ENCODE measurements around the gene FAM200C. TPM values are rescaled to one million over a fixed set of nuclear protein-coding genes. Genes with fewer than 3 reads are reported as not detected.

Gene FAM200C
- total RNA-seq, 1 donor from 2014 or later = 3.2 TPM

GRCh38 chr5:160419458-160420330 is 19.8 kb upstream of the FAM200C start:
- peak in 1 of 2 donors; percentile 47 for DNase-seq (ENCODE audit: low read depth in 2 of 2)

GRCh38 chr5:160418561-160419457 is 19.0 kb upstream of the FAM200C start, which contains the start of gene SLU7:
SLU7 (minus strand) TSS chr5:160419081; CDS start chr5:160415294, 3,787 bp downstream.
- DNase-seq (ENCODE audit: low read depth in 2 of 2) = peak; percentile 98

GRCh38 chr5:160398806-160399205 is 1.0 kb downstream of the FAM200C start:
- peak in 1 of 2 donors; percentile 23 for DNase-seq (ENCODE audit: low read depth in 2 of 2)

- DNase-seq (ENCODE audit: low read depth in 2 of 2) = no peak
These were observed 2.4 kb downstream of the FAM200C start for GRCh38 chr5:160397492-160397891.

- DNase-seq (ENCODE audit: low read depth in 2 of 2) = no peak
These were observed 4.7 kb downstream of the FAM200C start for GRCh38 chr5:160395111-160395510.

GRCh38 chr5:160390787-160391696 is 8.8 kb downstream of the FAM200C start:
- DNase-seq (ENCODE audit: low read depth in 2 of 2) = peak; percentile 31 to 48

- DNase-seq (ENCODE audit: low read depth in 2 of 2) = no peak
These were observed 12.4 kb downstream of the FAM200C start for GRCh38 chr5:160387445-160387844.

- DNase-seq (ENCODE audit: low read depth in 2 of 2) = no peak
These were observed 14.4 kb downstream of the FAM200C start for GRCh38 chr5:160385496-160385895.

GRCh38 chr5:160384681-160385080 is 15.2 kb downstream of the FAM200C start:
- DNase-seq (ENCODE audit: low read depth in 2 of 2) = no peak

GRCh38 chr5:160382346-160382745 is 17.5 kb downstream of the FAM200C start:
- DNase-seq (ENCODE audit: low read depth in 2 of 2) = no peak

GRCh38 chr5:160380041-160380440 is 19.8 kb downstream of the FAM200C start:
- DNase-seq (ENCODE audit: low read depth in 2 of 2) = no peak

- no peak for DNase-seq (ENCODE audit: low read depth in 2 of 2)
These were observed 20.3 kb downstream of the FAM200C start for GRCh38 chr5:160379511-160379910.

GRCh38 chr5:160378330-160378729 is 21.5 kb downstream of the FAM200C start:
- no peak for DNase-seq (ENCODE audit: low read depth in 2 of 2)

GRCh38 chr5:160377651-160378050 is 22.2 kb downstream of the FAM200C start:
- no peak for DNase-seq (ENCODE audit: low read depth in 2 of 2)

GRCh38 chr5:160376416-160376815 is 23.4 kb downstream of the FAM200C start:
- DNase-seq (ENCODE audit: low read depth in 2 of 2) = no peak

- no peak for DNase-seq (ENCODE audit: low read depth in 2 of 2)
These were observed 24.2 kb downstream of the FAM200C start for GRCh38 chr5:160375701-160376100.

GRCh38 chr5:160375166-160375565 is 24.7 kb downstream of the FAM200C start:
- DNase-seq (ENCODE audit: low read depth in 2 of 2) = no peak

- no peak for DNase-seq (ENCODE audit: low read depth in 2 of 2)
These were observed 28.6 kb downstream of the FAM200C start for GRCh38 chr5:160371294-160371693.

GRCh38 chr5:160370713-160371034 is 29.2 kb downstream of the FAM200C start:
- DNase-seq (ENCODE audit: low read depth in 2 of 2) = no peak

- peak; percentile 45 to 66 for DNase-seq (ENCODE audit: low read depth in 2 of 2)
These were observed 29.7 kb downstream of the FAM200C start, which contains the start of gene C1QTNF2 for GRCh38 chr5:160369990-160370712. C1QTNF2 (minus strand) TSS chr5:160370626; CDS start chr5:160355011, 15,615 bp downstream.

Data from lung microvascular endothelial cell (primary cell).